Mesenteric fat pad (tissue), 1 donor: Measurements from ENCODE around the gene SLC2A1. TPM values are rescaled to one million over a fixed set of nuclear protein-coding genes. Genes with fewer than 3 reads are reported as not detected.
"Not testable (repeated sequence)": the region's sequence is repeated elsewhere in the genome, so short reads cannot be mapped to it uniquely, and the experiment has no call there.

Experiments used
- DNase-seq: peaks from one replicate; pipeline ENCODE4 v3.0.0-alpha.2; 2020; ENCODE audit warnings: low spot score
- total RNA-seq: library from RNA; stranded (reverse); fragmentation: NEBNext Ultra II Directional; extraction: Animal tissue kit (Norgen Biotek cat#: 25700); gene quantifications from one replicate; pipeline ENCODE4 v1.2.1, GENCODE V29; 2021
- donor health status: DM: yes; HTN: yes; CAD: no.

Gene SLC2A1
- total RNA-seq, 1 donor from 2014 or later: 16.3 TPM

DNA sequence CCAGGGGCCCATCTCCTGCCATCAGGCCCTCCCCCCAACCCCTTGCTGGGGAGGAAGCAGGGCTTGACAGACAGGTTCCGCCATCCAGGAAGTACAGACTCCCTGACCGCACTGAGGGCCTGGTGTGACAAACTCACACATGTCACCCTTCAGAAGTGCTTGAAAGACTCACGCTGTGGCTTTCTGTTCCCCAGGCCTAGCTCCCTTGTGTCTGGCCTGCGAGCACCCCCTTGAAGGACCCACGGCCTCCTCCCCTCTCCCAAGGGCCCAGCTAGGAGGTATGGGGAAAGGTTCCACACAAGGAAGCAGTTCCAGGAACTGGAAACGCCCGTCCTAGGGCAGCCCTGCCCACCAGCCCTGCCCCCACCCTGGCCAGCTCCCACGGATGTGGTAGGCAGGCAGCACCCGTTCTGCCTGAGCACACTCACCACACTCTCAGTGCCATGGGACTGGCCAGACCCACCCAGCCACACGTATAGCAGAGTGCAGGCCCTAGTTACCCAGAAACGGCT, 26.7 kb downstream of the SLC2A1 start:
- peak; percentile 90 for DNase-seq

DNA sequence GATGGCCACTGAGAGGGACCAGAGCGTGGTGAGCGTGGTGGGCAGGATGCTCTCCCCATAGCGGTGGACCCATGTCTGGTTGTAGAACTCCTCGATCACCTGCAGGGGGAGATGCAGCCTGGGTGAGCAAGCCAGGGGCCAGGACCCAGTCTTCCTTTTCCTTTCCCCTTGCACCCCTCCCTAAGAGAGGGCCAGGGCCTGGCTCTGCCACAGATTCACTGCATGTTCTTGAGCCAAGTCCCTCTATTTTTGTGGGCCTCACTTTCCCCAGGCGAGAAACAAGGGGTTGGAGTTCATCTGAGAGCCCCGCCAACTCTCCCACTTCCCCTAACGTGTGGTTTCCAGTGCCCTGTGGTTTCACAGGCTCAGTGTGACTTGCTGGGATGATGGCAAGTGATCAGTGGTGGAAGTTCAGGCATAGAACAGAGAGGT, 27.5 kb downstream of the SLC2A1 start:
- peak; percentile 68 for DNase-seq

DNA sequence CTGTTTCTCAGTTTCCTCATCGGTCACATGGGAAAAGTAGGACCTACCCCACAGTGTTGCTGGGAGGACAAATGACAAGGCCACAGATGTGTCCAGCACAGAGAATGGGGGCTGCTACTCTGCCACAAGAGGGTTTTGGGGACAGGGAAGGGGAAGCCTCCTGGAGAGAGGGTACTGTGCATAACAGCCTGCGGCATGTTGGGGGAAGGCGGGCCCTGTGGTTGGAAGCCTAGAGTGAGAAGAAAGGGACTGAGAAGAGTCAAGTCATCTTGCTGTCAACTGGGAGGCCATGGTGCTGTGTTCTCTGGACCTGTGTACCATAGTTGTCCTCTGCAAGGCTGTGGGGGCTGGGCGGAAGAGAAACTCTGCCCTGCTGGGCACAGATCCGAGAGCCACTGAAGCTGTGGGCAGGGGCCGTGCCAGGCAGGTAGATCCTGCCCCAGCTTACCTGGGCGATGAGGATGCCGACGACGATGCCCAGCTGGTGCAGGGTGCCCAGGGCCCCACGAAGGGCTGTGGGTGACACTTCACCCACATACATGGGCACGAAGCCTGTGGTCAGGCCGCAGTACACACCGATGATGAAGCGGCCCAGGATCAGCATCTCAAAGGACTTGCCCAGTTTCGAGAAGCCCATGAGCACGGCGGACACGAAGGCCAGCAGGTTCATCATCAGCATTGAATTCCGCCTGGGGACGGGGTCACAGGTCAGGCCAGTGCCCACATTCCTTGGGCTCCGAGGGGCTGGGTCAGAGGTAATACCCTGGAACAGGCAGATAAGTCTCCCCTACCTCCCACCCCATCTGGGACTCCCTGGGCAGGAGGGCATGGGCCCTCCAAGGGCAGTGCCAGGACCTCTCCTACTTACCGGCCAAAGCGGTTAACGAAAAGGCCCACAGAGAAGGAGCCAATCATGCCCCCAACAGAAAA, 28.2 kb downstream of the SLC2A1 start:
- peak; percentile 88 for DNase-seq

- peak; percentile 72 for DNase-seq
Measured at GRCh38 chr1:42929434-42930177, 29.1 kb downstream of the SLC2A1 start.

DNA sequence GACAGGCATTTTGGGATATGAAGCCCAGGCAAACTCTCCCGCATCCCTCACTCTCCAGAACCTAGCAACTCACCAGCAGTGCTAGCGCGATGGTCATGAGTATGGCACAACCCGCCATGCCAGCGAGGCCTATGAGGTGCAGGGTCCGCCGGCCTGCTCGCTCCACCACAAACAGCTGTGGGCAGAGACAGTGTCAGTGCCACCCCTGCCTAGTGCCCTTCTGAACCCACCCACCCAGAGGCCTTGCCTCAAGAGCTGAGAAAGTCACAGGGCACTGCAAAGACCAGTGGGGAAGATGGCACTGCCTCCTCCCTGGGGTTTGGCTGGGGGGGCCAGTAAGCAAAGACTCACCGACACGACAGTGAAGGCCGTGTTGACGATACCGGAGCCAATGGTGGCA, 29.8 kb downstream of the SLC2A1 start:
- DNase-seq: peak; percentile 78

- peak; percentile 55 for DNase-seq
Measured at GRCh38 chr1:42927920-42928505, 30.7 kb downstream of the SLC2A1 start.

DNA sequence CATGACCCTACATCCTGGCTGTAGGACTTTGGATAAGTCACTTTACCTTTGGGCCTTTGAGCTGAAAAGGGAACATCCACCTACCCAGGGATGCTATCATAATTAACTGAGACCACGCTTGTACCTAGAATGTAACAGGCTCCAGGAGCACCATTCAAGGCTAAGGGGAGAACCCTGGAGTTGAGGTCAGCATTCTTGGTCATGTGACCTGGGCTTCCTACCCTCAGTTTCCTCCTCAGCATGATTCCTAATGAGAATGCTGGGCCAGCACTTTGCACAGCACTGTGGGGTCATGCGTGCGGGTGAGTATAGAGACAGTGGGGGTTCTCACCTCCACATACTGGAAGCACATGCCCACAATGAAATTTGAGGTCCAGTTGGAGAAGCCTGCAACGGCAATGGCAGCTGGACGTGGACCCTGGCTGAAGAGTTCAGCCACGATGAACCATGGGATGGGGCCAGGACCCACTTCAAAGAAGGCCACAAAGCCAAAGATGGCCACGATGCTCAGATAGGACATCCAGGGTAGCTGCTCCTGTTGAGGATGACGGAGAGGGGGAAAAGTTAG, 31.3 kb downstream of the SLC2A1 start:
- peak; percentile 59 for DNase-seq

GRCh38 chr1:42926879-42927242, 31.8 kb downstream of the SLC2A1 start:
- peak; percentile 64 for DNase-seq

DNA sequence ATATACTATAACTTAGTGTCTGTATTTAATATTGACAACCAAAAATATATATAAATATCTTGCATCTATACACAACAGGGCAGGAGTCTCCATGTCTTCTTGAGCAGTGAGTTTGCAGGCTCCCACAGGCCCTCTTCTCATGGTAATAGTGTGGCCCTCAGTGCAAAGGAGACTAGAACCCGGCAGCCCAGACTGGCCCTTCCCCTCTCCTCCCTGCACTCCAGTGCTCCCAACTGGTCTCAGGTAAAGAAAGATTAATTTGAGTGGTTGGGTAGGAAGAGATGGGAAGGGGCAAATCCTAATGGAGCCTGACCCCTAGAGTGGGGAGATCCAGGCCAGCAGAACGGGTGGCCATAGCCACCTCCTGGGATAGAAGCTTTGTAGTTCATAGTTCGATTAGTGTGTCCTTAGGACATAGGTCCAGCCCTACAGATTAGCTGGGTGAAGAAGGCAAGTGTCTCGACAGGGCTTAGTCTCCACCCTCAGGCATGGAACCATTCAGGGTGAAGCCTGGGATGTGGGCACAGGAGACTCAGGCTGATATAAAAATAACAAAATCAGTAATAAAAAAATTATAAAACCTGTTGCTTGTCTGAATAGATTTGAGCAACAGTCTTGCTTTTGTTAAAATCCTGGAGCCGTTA, 32.3 kb downstream of the SLC2A1 start:
- peak; percentile 55 for DNase-seq

- DNase-seq: no peak
Measured at GRCh38 chr1:42924851-42925760, 33.6 kb downstream of the SLC2A1 start.

- peak; percentile 97 for DNase-seq
Measured at GRCh38 chr1:42924082-42924850, 34.4 kb downstream of the SLC2A1 start.

DNA sequence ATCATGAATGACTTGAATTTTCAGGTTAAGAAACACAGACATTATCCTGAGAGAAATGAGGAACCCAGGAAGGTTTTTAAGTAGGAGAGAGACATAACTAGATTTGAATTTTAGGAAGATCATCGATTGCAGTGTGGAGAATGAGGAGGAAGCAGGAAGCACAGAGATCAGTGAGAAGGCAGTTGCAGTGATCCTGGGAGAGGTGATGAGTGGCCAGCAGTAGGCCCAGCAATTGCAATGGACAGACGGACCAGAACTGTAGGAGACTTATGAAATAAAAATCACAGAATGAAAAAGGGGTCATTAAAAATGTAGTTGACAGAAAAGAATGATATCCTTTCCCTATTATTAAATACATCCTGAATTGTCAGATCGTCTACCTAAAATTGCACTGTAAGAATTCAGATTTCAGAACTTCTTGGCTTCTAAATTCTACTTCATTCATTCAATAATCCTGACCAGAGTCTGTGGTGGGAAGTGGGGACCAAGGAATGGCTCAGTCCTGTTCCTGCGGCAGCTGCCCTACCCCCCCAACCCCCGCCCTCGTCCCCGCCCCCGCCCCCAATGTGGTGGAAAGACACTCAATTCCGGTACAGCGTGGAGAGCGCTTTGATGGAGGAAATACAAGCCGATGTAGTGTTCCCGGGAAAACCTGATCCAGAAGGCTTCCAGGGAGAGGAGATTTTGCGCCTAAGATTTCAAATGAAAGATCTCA, 35.1 kb downstream of the SLC2A1 start:
- DNase-seq: no peak

DNA sequence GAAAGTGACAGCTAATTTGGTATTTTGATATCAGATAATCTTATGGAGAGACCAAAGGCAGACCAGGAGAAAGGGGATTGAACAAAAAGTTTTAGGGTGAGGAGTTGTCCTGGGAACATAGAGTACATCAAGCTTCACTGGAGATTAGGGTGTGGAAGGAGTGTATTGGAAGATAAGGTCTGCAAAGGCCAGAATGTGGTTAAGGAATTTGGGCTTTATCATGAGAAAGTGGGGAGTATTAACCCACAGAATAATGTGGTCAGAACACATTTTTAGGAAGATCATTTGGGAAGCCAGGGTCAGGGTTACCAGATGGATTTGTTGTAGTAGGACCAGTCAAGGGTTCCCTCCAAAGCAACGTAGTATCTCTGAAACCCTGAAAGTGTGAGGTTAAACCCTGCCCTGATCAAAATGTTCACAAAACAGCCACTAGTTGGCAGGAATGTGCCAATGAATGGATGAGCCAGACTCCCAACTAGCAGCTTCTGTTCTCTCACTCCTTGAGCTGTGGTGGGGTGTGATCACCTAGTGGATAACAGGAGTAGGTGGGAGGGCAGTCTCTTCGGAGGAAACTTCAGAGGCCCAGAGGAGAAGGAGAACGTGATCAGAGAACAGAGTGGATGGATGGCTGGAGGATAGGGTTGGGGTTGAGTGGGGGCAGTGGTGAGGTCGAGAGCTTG, 35.8 kb downstream of the SLC2A1 start:
- no peak for DNase-seq

DNA sequence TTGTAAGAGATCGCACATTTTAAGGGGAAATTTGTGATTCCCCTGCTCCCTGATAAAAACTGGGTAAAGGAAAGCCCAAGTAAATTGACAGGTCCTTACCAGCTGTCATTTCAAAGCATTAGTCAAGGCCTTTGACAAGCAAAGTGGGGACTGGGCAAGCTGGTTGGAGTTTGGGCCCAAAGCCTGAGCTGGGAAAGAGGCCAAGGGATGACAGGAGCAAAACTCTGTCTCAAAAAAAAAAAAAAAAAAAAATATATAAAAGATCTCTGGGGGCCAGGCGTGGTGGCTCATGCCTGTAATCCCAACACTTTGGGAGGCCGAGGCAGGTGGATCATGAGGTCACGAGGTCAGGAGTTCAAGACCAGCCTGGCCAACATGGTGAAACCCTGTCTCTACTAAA, 36.9 kb downstream of the SLC2A1 start:
- DNase-seq: no peak

DNA sequence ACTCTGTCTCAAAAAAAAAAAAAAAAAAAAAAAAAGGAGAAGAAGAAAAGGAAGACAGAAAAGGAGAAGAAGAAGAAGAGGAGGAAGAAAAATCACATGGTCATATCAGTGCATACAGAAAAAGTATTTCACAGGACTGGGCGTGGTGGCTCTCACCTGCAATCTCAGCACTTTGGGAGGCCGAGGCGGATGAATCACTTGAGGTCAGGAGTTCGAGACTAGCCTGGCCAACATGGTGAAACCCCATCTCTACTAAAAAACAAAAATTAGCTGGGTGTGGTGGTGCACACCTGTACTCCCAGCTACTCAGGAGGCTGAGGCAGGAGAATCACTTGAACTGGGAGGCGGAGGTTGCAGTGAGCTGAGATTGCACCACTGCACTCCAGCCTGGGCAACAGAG, 39.0 kb downstream of the SLC2A1 start:
- not testable (repeated sequence) for DNase-seq

GRCh38 chr1:42917241-42917495, 41.5 kb downstream of the SLC2A1 start:
- DNase-seq: no peak

DNA sequence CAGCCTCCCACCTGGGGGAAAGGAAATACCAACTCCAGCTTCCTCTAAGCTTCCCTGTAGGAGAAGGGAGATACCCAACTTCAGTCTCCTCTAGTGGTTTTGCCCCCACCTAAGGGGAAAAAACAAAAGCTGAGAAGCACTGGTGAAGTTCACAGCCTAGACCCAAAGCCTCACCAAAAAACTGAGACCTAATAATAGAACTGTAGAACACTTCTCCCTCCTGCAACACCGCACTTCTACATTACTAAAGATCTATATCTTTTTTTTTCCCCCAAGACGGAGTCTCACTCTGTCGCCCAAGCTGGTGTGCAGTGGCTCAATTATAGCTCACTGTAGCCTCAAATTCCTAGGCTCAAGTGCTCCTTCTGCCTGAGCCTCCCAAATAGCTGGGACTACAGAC, 43.2 kb downstream of the SLC2A1 start:
- DNase-seq: no peak

- DNase-seq: no peak
Measured at GRCh38 chr1:42914092-42914627, 44.5 kb downstream of the SLC2A1 start.
